Hematopoietic multipotent progenitor cell treated with erythropoietin and hydrocortisone succinate and interleukin-3 and kit ligand, for 6 days (in vitro differentiated cells): Measurements from ENCODE around the gene ALDH3B2.
"Not testable (repeated sequence)": the region's sequence is repeated elsewhere in the genome, so short reads cannot be mapped to it uniquely, and the experiment has no call there.

Source experiments
- DNase-seq: peaks from one replicate; pipeline ENCODE4 v3.0.0-alpha.2; 2015

ALDH3B2 gene

GRCh38 chr11:67641338-67642172, 32.9 kb downstream of the ALDH3B2 start:
- no peak for DNase-seq

- DNase-seq = no peak
These were observed 33.6 kb downstream of the ALDH3B2 start for GRCh38 chr11:67640758-67641337.

- DNase-seq = peak; percentile 81
These were observed 34.2 kb downstream of the ALDH3B2 start for GRCh38 chr11:67640021-67640757.

DNA sequence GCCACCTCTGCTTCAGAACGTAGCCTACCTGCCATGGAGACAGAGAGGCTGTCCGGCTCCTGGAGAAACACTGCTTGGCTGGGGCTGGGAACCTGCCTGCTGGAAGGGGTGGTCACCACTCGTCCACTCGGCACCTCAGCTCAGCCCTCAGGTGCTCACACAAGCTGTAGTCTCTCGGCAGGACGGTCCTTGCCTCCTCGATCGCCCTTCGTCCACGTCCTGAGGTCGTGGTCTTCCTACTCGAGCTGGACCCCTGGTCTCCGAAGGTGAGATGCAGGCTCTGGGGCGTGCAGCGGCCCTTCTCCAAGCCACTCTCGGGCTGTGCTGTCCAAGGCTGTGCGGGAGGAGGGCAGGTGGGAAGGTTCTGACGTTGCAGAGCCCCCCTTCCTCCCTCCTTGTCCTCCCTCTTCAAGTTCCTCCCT, 35.0 kb downstream of the ALDH3B2 start, which contains the start of gene TBX10:
TBX10 (minus strand) TSS at position 326 of the 422 bp plus-strand sequence; CDS start at position 35, 291 bp downstream.
- DNase-seq = no peak

GRCh38 chr11:67638535-67639437, 35.6 kb downstream of the ALDH3B2 start:
- DNase-seq = no peak

DNA sequence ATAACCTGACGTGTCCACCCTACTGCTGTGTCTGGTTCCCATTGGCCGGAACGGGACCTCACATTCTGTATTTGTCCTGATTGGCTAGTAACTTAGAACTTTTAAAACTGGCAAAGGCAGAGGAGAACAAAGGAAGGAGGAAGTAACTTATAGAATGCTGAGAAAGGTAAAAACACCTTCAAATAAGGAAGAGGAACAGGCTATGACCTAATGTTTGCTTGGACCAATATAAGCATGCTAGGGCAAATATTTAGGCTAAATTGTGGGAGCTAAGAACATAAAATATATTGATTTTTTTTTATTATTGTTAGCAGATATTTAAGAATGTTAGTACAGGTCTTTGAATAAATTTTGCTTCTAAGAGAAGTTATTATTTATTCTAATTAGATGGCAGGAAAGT, 37.0 kb downstream of the ALDH3B2 start:
- not testable (repeated sequence) for DNase-seq

DNA sequence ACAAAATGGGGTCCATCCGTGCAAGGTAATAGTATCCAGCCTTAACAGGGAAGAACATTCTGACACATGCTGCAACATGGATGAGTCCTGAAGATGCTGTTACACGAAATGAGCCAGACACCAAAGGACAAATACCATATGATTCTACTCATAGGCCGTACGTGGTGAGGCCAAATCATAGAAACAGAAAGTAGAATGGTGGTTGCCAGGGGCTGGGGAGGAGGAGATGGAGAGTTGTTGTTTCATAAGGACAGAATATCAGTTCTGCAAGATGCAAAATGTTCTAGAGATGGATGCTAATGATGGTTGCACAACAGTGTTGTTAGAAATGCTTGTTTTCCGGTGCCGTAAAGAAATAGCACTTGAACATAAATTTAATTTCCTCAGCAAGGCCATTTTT, 37.5 kb downstream of the ALDH3B2 start:
- DNase-seq = no peak

GRCh38 chr11:67635231-67635521, 39.2 kb downstream of the ALDH3B2 start:
- DNase-seq = no peak

DNA sequence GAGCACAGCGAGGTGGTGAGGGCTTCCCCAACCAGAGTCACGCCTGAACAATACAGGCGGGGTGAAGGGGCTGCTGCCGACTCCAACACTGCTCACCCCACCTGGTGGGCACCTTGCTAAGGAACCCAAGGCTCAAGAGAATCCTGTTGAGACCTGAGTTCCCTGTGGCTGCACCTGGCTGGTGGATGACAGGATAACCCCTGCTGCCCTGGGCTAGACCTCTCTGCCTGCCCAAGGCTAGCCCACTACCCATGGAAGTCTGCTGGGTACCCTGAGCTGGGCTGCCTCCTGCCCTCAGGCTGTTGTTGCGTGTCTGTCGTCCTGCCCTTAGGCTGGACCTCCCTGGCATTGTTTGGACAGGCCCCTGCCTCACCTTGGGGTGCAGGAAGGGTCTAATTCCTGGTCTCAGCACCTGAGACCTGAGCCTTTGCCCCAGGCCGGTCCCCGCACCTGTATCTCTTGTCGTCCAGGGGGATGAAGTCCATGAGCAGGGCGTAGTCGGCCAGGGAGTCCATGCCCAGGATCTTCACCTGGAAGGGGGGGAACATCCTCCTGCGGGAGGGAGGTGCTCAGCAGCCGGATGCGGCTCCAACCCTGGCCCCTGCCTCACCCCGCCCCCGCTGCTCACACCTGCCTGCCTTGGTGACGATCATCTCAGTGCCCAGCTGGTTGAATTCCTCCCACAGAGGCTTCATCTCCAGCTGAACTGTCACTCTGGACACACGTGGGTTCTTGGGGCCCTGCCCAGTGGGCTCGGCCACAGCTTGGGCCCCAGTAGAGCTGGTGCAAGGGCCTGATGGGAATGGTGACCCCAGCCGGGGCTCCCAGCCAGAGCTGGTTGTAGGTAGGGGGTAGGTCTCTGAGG, 39.8 kb downstream of the ALDH3B2 start:
- no peak for DNase-seq

DNA sequence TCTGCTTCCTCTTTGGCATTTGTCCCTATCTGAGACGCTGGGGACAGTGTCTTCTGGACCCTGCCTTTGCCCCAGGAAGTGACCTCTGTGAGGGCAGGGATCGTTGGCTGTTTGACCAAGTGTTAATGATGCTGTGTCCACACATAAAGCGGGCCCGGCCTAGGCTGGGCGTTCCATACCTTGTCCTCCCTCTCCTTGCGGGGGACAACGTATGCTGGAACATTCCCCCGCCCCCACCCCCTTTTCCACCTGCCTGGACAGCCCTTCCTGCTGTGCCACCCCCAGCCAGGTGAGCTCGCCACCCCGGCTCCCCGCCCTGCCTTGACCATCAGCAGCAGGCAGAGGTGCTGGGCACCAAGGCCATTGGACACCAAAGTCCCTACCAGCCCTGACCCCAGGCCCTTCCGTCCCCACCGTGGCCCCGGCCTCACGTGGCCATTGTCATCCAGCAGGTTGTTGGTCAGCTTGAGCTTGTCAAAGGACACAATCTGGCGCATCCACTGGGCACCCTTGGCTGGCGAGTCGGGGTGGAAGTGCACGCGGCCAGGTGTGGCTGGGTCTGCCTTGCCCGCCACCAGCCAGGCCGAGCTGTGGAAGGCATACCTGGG, 40.6 kb downstream of the ALDH3B2 start:
- no peak for DNase-seq

DNA sequence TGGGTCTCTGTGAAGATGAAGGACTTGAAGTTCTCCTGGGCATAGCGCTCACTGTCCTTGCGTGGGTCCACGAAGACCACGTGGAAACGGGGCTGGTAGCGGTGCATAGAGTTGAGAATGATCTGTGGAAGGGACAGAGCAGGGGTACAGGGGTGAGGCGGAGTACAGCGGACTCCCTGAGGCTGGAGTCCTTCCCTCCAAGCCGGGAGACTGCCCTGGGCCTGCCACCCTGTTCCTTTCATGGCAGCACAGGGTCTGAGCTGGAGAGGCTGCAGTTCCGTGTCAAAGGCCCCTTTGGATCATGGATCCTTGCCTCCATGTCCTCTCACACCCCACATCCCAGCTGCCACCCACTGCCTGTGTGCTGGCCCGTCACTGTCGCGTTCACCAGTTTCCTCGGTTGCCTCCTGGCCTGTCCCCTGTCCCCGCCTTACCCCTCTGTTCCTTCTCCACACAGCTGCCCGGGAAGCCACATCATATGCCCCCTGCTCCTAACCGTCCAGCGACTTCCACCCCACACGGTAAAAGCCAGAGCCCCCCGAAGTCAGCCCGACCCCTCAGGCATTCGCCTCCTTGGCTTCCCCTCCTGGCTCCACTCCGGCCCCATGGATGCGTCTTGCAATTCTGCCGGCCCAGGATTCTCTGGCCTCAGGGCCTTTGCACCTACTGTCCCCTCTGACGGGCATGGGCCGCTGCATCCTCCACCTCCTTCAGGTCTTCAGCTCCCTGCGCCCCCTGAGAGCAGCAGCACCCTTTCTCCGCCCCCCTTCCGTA, 41.3 kb downstream of the ALDH3B2 start:
- DNase-seq = no peak

- DNase-seq = peak; percentile 77
These were observed 42.0 kb downstream of the ALDH3B2 start for GRCh38 chr11:67632175-67632981.

GRCh38 chr11:67631853-67632174, 42.6 kb downstream of the ALDH3B2 start:
- DNase-seq = no peak

- DNase-seq = no peak
These were observed 43.0 kb downstream of the ALDH3B2 start for GRCh38 chr11:67631411-67631810.

GRCh38 chr11:67630943-67631331, 43.5 kb downstream of the ALDH3B2 start:
- no peak for DNase-seq

GRCh38 chr11:67630228-67630942, 44.0 kb downstream of the ALDH3B2 start:
- DNase-seq = peak; percentile 100

GRCh38 chr11:67629386-67630227, 44.8 kb downstream of the ALDH3B2 start, which contains the start of gene NUDT8:
TSS of gene NUDT8 (minus strand) at chr11:67629937. CDS start at chr11:67629911, 26 bp downstream.
- DNase-seq = peak; percentile 94
